ENCODE measurements around the gene RASAL1. TPM values are rescaled to one million over a fixed set of nuclear protein-coding genes. Genes with fewer than 3 reads are reported as not detected.

Gene RASAL1
- polyA plus RNA-seq, 1 of the 3 experiments (the other 2 are of a cell fraction): not detected

- TF ChIP-seq, protein P1, sequence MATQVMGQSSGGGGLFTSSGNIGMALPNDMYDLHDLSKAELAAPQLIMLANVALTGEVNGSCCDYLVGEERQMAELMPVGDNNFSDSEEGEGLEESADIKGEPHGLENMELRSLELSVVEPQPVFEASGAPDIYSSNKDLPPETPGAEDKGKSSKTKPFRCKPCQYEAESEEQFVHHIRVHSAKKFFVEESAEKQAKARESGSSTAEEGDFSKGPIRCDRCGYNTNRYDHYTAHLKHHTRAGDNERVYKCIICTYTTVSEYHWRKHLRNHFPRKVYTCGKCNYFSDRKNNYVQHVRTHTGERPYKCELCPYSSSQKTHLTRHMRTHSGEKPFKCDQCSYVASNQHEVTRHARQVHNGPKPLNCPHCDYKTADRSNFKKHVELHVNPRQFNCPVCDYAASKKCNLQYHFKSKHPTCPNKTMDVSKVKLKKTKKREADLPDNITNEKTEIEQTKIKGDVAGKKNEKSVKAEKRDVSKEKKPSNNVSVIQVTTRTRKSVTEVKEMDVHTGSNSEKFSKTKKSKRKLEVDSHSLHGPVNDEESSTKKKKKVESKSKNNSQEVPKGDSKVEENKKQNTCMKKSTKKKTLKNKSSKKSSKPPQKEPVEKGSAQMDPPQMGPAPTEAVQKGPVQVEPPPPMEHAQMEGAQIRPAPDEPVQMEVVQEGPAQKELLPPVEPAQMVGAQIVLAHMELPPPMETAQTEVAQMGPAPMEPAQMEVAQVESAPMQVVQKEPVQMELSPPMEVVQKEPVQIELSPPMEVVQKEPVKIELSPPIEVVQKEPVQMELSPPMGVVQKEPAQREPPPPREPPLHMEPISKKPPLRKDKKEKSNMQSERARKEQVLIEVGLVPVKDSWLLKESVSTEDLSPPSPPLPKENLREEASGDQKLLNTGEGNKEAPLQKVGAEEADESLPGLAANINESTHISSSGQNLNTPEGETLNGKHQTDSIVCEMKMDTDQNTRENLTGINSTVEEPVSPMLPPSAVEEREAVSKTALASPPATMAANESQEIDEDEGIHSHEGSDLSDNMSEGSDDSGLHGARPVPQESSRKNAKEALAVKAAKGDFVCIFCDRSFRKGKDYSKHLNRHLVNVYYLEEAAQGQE (IDR thresholded peaks at IDR 0.05; ENCODE audit: low read depth, low read length): no peak
- TF ChIP-seq TAF1 (IDR thresholded peaks at IDR 0.05; ENCODE audit: borderline replicate concordance, low read depth, low read length): no peak
- no peak for TF ChIP-seq GABPA (IDR thresholded peaks at IDR 0.05; ENCODE audit: low read depth)
- no peak for TF ChIP-seq ELF1 (IDR thresholded peaks at IDR 0.05)
- TF ChIP-seq CHD2 (IDR thresholded peaks at IDR 0.05; ENCODE audit: low read length, partially characterized antibody): no peak
- TF ChIP-seq POLR2AphosphoS5 (IDR thresholded peaks at IDR 0.05; ENCODE audit: low read depth, low read length): no peak
- no peak for TF ChIP-seq FOXJ3 (CRISPR knock-in tag; IDR thresholded peaks at IDR 0.05)
- no peak for TF ChIP-seq NRF1 (IDR thresholded peaks at IDR 0.05; ENCODE audit: low read depth, low read length)
- no peak for TF ChIP-seq RXRA (IDR thresholded peaks at IDR 0.05; ENCODE audit: borderline replicate concordance, low read depth)
- no peak for TF ChIP-seq FOXM1 (IDR thresholded peaks at IDR 0.05; ENCODE audit: low read depth)
- TF ChIP-seq JUND (IDR thresholded peaks at IDR 0.05): no peak
Measured at GRCh38 chr12:113143959-113144358, 8.4 kb upstream of the RASAL1 start (continued).

DNA sequence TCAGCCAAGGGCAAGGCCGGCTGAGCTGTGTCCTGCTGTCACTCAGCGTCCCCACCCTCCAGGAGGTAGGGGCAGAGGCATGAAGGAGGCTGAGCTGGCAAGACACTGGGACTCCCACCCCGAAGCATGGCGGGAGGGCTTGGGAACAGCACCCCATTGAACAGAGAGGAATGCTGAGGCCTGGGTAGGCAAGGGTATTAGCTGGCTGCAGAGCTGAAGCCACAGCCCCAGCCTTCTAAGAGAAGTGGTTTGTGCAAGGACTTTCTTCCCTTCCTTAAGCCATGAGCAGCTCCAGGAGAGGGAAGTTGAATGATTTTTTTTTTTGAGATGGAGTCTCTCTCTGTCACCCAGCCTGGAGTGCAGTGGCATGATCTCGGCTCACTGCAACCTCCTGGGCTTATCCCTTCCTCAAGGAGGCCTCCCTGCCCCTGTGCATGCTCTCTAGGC lies 7.3 kb upstream of the RASAL1 start:
- Histone ChIP-seq H3K27me3 (ENCODE audit: insufficient read depth) (no peaks in the 10 kb centered on the region), H3K79me2 (ENCODE audit: insufficient read depth) (no peaks in the 10 kb centered on the region), H3K4me1 (ENCODE audit: control insufficient read depth in 1 of 2, insufficient read depth in 2 of 2, low read depth in 1 of 2, low read length in 1 of 2) (no peaks in the 10 kb centered on the region; a peak in 1 of 4 replicates), H4K20me1 (ENCODE audit: insufficient read depth) (no peaks in the 10 kb centered on the region), H3K9ac (no peak overlapping the region), H2AFZ (ENCODE audit: low read depth) (no peak overlapping the region), H3K9me3 (0 out of 2 replicates have a peak, but pooled peaks cover 5% of the 10 kb centered on the region), H3K27ac (ENCODE audit: low read depth in 2 of 2, low read length in 1 of 2) (no peak overlapping the region), H3F3A (replicated peaks; ENCODE audit: insufficient read depth) (no peaks in the 10 kb centered on the region), H3K9me2 (no peaks in the 10 kb centered on the region), H3K4me3 (ENCODE audit: low read depth in 2 of 2, low read length in 1 of 2) (no peak overlapping the region), H3K4me2 (no peak overlapping the region), H3K36me3 (replicated peaks in 1 of 2; ENCODE audit: control insufficient read depth in 1 of 2, insufficient read depth in 2 of 2, low read length in 1 of 2) (no peaks in the 10 kb centered on the region)
- TF ChIP-seq, protein P2, sequence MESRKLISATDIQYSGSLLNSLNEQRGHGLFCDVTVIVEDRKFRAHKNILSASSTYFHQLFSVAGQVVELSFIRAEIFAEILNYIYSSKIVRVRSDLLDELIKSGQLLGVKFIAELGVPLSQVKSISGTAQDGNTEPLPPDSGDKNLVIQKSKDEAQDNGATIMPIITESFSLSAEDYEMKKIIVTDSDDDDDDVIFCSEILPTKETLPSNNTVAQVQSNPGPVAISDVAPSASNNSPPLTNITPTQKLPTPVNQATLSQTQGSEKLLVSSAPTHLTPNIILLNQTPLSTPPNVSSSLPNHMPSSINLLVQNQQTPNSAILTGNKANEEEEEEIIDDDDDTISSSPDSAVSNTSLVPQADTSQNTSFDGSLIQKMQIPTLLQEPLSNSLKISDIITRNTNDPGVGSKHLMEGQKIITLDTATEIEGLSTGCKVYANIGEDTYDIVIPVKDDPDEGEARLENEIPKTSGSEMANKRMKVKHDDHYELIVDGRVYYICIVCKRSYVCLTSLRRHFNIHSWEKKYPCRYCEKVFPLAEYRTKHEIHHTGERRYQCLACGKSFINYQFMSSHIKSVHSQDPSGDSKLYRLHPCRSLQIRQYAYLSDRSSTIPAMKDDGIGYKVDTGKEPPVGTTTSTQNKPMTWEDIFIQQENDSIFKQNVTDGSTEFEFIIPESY (IDR thresholded peaks at IDR 0.05; ENCODE audit: borderline replicate concordance, low read depth): no peak
- TF ChIP-seq ELF1 (IDR thresholded peaks at IDR 0.05) (no peak), USF1 (IDR thresholded peaks at IDR 0.05; ENCODE audit: borderline replicate concordance, low read depth) (no peak), RCOR1 (IDR thresholded peaks at IDR 0.05; ENCODE audit: low read length) (no peak), TCF12 (IDR thresholded peaks at IDR 0.05) (no peak), RFX5 (IDR thresholded peaks at IDR 0.05; ENCODE audit: low read length) (no peak), TEAD4 (IDR thresholded peaks at IDR 0.05; ENCODE audit: borderline replicate concordance, insufficient read depth) (no peak), FOXJ3 (CRISPR knock-in tag; IDR thresholded peaks at IDR 0.05) (no peak), GATA2 (CRISPR knock-in tag; IDR thresholded peaks at IDR 0.05) (no peak), SIN3A (IDR thresholded peaks at IDR 0.05; ENCODE audit: borderline replicate concordance, low read depth, low read length) (no peak), MEF2A (IDR thresholded peaks at IDR 0.05; ENCODE audit: borderline replicate concordance, low read depth) (no peak), RXRA (IDR thresholded peaks at IDR 0.05; ENCODE audit: borderline replicate concordance, low read depth) (no peak), RAD21 (IDR thresholded peaks at IDR 0.05; ENCODE audit: low read length) (no peak), MXI1 (IDR thresholded peaks at IDR 0.05; ENCODE audit: low read depth, low read length) (no peak), POLR2AphosphoS5 (IDR thresholded peaks at IDR 0.05; ENCODE audit: low read depth, low read length) (no peak), FOXM1 (IDR thresholded peaks at IDR 0.05; ENCODE audit: low read depth) (no peak)
- TF ChIP-seq, protein P1 (IDR thresholded peaks at IDR 0.05; ENCODE audit: low read depth, low read length): no peak
- TF ChIP-seq, protein P3, sequence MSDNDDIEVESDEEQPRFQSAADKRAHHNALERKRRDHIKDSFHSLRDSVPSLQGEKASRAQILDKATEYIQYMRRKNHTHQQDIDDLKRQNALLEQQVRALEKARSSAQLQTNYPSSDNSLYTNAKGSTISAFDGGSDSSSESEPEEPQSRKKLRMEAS (IDR thresholded peaks at IDR 0.05; ENCODE audit: low read depth): no peak
- ChIA-PET POLR2A (no interaction called here), CTCF (no interaction called here)
- WGBS (ENCODE audit: low lambda C conversion rate): 76% methylated on average over 4 of the region's 5 CpGs
- no peak for DNase-seq
